NCI-H524 (cell line): Measurements from ENCODE around the gene ATE1.
"Not testable (repeated sequence)": the region's sequence is repeated elsewhere in the genome, so short reads cannot be mapped to it uniquely, and the experiment has no call there.

Experiments used
- DNase-seq, 2 experiments: peaks; one replicate each; lab custom pipeline; 2025; lab: John Stamatoyannopoulos, UW

The ATE1 gene

DNA sequence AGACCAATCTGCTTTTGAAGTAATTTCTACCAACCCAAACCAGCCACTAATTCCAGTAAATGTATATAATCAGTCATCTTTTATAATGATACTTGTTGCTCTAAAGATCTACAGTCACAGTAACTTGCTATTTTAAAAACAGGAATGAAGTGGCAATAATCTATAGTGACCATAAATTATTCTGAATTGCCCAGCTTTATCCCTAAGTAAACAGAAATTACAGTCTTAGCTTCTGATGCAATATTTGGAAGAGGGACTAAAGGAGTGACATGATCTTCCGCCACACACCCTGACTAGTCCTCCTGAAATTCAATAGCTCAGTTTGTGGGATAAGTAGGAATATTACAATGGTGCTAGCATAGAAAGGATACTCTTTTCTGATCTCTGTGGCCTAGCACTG is 96.1 kb downstream of the ATE1 start:
- no peak for DNase-seq

DNA sequence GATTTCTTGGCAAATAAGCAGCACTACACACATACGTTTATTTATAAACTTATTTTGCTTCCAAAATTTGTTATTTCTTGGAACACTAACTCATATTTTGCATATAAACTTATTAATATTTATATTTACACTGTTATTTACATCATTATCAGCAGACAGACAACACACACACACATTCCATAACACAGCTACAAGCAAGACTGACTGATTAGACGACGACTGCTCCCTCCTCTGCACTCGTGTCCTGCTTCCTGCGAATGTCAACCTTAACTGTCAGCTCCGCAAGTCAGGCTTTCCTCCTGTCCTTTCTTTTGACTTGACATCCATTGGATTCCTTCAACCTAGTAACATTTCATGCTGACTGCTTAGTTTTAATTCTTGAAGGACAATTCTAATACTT is 96.6 kb downstream of the ATE1 start:
- no peak for DNase-seq

DNA sequence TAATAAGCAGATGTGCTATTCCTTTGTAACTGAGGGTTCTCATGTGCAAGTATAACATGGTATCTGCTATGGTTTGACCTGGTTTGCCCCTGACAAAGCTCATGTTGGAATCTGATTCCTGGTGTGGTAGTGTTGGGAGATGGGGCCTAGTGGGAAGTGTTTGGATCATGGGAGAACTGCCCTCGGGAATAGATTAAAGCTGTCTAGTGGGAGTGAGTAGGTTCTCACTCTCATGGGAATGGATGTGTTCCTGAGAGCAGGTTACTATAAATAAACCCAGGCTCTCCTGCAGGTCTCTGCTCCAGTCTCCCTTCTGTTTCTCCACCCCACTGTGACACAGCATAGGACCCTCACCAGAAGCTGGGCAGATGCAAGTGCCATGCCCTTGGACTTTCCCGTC is 97.7 kb downstream of the ATE1 start:
- no peak for DNase-seq

DNA sequence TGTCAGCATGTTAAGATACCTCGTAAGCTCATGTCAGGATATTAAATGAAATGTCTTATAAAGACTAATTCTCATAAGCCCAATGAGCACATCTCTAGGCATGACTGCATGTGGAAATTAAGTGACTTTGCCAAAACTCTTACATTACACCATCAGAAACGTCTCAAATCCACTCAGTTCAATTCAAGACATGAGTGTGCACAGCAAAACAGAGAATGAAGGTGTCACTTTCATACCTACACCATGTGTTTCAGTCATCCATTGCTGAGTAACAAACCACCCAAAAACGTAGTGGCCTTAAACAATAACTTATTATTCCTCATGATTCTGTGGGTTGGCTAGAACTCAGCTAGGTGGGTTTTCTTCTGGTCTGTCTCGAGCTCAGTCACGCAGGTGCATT is 99.8 kb downstream of the ATE1 start:
- no peak for DNase-seq

DNA sequence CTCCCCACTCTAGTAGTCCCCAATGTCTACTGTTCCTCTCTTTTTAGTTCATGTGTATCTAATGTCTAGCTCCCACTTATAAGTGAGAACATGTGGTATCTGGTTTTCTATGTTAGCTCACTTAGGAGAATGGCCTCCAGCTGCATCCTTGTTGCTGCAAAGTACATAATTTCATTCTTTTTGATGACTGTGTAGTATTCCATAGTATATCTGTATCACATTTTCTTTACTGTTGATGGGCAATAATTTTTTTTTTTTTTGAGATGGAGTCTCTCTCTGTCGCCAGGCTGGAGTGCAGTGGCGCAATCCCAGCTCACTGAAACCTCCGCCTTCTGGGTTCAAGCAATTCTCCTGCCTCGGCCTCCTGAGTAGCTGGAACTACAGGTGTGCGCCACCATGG is 101.1 kb downstream of the ATE1 start:
- DNase-seq, result not testable (repeated sequence)

DNA sequence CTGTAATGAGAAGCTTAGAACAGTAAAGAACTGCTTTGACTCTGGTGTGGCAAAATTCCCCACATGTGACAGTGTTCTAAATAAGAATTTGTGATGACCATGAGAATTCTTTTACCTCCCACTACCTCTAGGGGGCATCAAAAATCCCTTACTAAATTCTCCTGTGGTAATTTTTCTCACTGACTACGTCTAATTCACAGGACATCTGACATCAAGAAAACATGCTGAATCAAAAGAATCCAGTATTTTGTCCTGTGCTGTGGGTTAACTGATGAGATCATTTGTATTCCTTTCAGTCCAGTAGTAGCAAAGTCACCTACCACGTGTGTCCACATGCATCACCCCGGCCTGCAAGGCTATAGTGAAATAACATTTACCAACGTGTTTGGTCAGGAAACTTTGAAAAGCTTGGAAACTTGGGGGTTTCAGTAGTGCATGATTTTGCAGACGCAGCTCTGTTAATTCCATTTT is 103.8 kb downstream of the ATE1 start:
- peak in 1 of 2 experiments; percentile 19 for DNase-seq

DNA sequence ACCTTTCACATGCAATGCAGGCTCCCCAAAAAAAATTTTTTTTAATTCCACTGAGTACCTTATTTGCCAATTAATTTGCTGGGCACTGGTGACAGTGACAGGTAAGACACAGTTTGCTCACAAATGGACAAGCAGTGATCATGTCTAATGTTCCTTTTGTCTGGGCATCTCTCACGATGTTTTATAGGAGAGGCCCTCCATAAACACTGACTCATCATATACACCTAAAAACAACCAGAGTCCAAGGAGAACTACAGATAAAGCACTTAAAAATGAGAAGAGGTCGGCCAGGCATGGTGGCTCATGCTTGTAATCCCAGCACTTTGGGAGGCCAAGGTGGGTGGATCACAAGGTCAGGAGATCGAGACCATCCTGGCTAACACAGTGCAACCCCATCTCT is 105.1 kb downstream of the ATE1 start:
- no peak for DNase-seq

DNA sequence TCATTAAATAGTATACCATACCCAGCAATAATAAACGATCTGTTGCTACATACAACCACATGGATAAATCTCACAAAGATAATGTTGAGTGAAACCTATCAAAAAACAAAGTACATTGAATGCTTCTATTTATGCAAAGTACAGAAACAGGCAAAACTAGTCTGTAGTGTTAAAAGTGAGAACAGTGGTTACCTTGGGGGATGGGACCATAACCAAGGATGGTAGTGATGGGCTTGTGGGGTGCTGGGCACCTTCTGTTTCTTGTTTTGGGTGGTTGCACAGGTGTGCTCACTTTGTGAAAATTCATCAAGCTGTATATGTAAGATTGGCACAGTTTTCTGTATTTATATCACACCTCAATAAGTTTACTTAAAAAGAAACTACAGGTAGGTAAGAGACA is 105.7 kb downstream of the ATE1 start:
- no peak for DNase-seq

DNA sequence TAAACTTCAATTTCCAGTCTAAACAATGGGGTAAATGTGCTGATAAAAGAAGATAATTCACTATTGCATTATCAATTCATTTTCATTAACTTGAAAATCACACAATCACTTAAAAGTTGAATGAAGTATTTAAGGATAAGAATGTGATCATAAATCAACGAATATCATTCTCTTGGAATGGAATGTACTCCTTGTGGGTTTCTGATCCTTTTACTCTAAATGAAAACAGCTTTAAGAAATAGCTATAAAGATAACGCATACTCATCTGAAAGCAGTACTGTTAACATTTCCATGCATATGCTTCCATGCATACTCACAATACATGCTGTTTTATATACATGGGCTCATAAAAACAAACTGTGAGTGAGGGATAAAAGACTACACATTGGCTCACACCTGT is 108.8 kb downstream of the ATE1 start:
- DNase-seq, result no peak

DNA sequence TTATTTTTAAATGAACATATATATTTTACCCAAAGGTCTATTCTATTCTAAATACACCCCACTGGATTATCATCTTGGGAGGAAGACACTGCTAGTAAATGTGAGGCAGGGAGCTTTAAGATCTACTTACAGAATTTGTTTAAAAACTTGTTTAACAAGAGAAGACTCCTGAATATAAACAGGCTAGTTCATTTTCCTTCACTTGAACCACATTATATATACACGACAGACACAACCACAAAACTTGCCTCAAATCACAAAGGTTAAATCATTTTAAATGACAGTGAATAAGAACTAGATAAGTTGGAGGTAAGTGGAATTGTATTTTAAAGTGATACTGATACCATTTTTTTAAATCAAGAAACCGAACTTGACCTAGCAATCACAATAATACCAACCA is 109.2 kb downstream of the ATE1 start:
- DNase-seq, result no peak

DNA sequence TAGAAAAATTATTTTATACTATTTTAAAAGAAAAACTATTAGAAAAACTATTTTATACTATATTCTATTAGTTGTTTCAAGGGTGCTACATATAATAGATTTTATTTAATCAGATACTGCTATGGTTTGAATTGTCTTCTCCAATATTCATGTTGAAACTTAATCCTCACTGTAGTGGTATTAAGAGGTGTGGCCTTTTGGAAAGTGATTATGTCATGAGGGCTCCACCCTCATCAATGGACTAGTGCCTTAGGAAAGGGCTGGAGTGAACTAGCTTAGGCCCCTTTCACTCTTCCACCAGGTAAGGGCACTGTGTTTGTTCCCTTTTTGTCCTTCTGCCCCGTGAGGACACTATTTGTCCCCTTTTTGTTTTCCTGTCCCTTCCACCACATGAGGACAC is 111.6 kb downstream of the ATE1 start:
- no peak for DNase-seq

DNA sequence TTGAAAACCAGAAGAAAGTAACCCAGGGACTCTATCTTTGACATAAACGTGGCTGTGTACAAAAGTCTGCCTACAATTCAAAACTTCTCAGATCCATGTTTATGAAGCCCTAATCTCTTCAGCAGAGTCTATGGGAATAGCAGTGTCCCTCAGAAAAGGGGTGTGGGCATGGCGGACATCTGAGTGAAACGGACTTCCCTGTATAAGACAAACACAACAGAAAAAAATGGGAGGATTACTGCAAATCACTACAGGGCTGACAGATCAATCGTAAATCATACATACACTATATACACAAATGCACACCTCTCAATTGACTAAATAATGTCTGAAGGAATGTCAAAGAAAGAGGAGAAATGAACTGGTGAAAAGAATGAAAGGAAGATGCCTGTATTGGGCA is 114.0 kb downstream of the ATE1 start:
- DNase-seq, result no peak

DNA sequence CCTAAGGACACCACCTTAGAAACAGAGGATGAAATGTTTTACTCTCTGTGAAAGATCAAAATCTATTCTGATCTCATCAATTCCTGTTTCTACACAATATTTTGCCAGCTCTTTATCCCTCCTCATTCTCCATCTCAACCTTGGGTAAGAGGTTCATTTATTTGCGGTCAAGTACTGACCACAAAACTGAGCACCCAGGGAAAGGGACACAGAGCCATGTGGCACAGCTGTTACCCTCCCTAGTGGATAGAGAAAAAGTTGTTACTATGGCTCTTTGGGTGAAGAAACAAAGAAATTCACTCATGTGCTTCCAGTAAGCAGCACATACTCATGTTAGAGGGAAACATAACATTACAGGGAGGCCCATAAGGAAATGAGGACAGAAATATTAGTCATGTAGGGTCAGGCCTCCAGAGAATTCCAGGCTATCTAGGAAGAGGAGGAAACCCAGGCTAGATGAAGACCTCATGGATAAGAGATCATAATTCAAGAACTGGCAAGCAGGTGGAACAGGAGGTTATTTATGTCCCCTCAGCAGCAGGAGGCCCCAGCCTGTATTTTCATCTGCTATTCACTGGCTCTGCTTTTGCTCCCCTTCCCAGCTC is 114.5 kb downstream of the ATE1 start:
- DNase-seq, result no peak

DNA sequence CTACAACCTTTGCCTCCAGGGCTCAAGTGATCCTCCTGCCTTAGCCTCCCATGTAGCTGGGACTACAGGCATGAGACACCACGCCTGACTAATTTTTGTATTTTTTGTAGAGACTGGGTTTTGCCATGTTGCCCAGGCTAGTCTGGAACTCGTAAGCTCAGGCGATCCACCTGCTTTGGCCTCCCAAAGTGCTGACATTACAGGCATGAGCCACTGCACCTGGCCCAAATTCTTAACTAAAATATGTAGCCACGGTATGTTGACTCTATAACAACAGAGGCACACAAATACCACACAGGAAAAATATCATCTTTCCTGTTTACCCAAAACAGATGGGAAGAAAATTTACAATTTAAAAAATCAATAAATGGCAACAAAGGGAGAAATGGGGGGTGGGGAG is 115.8 kb downstream of the ATE1 start:
- no peak for DNase-seq

DNA sequence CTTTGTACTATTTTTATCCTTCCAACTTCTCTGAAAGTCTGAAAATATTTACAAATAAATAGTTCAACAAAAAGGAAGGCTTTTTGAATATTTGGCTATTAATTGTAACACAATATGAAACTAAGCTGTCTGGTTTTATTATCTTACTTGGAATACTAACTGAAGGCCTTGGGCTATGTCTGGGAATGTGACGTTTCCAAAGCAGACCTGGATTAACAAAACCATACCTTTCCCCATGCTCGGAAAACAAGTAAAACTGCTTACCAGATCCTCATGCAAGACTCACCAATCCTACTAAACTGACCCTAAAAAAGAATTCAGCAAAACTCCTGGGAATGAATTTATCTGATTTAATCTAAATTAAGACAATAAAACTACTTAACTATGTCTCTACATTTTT is 116.4 kb downstream of the ATE1 start:
- DNase-seq, result no peak

DNA sequence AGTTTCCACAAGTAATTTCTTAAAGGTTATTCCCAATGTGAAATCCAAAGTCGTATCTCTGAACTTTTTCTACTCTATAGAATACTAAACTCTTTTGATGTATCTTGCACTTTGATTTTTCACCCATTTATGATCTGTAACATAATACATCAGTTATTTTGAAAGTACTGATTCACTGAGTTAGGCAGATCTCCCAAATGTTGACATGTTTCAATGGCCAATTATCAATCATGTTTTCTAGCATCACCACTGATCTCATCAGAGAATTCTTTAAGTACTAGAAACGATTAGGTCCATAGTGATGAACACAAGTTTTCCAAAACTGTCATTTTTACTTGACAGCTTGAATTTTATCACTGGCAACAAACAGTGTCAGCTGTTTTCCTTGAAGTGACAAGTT is 119.0 kb downstream of the ATE1 start:
- no peak for DNase-seq

DNA sequence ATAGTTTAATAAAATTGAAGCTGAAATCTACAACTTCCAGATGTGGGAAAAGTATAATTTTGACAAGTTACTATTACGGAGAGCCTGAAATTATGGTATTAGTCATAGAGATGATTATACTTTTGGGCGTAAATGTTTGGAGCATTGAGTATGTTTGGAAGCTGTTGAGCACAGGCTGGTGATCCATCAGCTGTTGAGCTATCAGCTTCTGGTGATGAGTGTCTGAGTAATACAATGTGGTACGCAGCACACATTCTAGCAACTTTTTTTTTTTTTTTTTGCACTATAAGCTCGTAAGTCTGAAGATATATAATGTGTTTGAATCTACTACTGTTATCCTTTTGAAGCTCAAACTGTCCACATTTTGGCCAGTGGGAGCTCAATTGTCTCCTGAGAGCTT is 123.4 kb downstream of the ATE1 start:
- no peak for DNase-seq

DNA sequence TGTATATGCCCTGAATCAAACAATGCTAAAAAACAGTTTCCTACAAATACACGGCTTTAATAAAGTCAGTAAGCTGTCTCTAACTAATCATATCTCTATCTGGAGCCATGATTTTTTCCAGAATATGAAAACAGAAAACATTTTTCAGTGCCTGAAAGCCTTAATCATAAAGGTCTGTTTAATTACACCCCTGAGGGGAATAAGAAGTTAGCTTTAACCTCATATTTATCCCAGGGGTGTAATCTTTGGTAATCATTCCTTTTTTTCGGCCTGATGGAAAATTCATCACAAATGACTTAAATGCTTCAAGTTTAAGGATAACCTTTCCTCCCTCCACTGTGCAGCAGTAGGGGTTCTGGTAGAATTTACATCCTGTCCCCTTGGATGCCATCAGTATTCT is 124.2 kb downstream of the ATE1 start:
- DNase-seq, result no peak

DNA sequence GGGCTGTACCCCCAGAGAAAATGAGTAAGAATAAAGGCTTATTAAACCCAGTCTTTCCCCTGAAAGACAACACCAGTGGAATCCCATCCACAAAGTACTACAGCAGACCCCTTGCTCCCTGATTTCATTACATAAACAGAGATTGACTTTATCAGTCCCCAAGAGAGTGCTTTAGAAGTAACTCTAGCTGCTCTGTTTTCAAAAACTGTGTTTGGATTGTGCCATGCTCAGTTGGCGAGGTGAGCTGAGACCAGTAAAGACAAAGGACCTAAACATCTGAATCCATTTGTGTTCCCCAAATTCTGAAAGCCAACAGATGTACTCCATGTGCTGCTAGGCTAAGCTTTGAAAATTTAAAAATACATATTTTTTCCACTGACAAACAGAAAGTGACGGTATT is 127.0 kb downstream of the ATE1 start:
- no peak for DNase-seq

DNA sequence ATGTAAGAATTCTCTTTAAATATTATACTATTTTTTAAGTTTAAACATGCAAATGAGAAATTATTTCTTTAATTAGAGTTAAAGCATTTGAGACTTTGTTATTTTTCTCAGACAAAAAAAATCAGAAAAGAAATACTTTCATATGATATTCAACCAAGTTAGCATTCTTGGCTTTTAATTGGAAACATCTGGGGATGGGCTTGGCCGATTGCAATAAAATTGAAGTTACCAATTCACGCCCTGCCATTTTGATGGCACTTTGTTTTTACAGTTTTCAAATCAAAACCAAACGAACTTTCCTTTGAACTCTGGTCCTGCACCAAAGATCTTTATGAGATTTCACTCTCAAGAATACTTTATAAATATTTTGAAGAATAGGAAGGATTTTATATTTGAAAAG is 127.7 kb downstream of the ATE1 start:
- no peak for DNase-seq

DNA sequence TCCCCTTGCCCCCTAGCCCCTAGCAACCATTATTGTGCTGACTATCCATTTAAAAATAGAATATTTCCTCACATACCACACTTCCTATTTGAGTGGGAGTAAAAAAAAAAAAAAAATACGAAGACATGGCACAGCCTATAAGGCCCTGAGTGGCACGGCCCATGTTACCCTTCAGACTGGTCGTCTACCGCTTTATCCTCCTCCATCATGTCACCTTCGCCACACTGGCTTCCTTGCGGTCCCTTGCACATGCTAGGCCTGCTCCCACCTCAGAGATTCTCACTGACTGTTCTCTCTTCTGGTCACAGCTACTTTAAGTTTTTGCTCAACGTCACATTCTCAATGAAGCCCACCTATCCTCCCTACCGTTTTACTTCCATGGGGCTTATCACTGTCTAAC is 130.3 kb downstream of the ATE1 start:
- DNase-seq, result no peak

DNA sequence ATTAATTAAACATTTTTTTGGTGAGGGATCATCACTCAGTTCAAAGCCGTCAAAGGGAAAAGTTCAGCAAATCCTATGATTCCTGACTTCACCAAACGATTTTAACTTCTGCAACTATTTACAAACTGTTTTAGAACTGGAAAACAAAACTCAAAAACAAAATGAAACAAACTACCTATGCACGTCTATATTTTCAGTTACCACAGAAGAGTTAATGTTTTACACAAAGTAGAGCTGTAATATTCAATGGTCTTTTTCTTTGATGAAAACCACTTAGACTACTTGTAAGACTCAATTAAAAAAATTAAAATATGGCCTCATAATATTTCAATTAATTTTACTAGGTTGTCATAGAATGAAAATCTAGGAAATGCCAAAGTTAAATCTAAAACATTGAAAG is 131.5 kb downstream of the ATE1 start:
- DNase-seq, result no peak

DNA sequence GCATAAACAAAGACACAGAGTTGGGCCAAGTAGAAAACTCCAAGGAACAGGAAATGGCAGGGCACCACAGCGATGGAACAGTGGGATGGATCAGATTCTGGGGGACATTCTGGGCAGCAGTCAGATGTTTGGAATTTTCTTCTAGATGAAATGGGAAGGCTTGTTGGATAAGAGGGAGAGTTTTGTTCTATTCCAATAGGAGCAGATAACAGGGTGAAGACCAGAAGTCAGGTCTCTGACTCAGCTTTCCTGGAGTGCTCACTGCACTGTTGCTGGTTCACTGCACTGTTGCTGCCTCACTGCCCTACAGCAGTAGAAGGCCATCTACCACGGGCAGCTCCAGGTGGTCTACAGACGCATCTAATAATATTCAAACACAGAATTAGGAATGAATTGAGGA is 135.6 kb downstream of the ATE1 start:
- DNase-seq, result no peak

DNA sequence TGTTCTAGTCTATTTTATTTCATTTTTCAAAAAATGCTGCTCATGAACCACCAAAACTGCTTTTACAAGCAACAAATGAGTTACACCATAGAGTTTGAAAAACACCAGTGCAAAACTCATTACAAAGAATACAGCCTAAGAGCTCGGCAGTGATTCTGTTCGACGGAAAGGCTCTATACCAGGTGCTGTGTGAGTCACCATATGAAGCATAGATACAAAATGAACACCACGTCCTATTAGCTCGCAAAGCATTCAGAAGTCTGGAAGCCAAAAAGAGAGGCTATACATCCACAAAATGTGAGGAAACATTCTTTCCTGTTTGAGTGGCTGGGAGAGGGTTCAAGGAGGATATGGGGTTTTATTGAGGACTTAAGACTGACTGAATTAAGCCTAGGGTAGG is 136.1 kb downstream of the ATE1 start:
- DNase-seq, result no peak

DNA sequence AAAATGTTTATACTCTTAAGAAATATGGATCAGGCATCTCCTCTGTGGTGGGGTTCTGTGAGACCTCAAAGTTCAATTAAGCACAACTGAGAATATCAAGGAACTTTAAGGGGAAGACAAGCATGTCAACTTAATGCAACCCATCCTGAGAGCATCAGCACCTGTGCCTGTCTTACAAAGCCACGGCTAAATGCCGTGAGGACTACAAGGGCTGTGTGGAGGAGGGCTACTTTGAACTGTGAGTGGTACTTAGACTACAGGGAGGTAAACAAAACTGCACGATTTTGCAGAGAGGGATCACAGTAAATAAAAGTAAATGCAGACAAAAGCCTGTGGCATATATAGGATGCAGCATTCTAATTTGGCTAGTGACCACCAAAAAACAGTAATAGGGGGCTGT is 139.1 kb downstream of the ATE1 start:
- DNase-seq, result no peak
